GM12864 (cell line): Measurements from ENCODE around the gene NAA80.

Experiments used
- DNase-seq: peaks from one replicate; pipeline ENCODE4 v3.0.0-alpha.2; 2011; ENCODE audit warnings: low read depth
- H3K4me3 ChIP-seq: 2 replicates; pipeline ENCODE4 v1.5.1; 2011; ENCODE audit warnings: mild to moderate bottlenecking, low read depth, low read length, control low read depth
- TF ChIP-seq, protein P1 (sequence below): IDR thresholded peaks from 2 replicates; pipeline ENCODE4 v1.5.1; 2011; ENCODE audit warnings: low read depth, mild to moderate bottlenecking, moderate library complexity, low read length, control low read depth, inconsistent platforms; ENCODE audit errors: missing control alignments

The NAA80 gene

DNA sequence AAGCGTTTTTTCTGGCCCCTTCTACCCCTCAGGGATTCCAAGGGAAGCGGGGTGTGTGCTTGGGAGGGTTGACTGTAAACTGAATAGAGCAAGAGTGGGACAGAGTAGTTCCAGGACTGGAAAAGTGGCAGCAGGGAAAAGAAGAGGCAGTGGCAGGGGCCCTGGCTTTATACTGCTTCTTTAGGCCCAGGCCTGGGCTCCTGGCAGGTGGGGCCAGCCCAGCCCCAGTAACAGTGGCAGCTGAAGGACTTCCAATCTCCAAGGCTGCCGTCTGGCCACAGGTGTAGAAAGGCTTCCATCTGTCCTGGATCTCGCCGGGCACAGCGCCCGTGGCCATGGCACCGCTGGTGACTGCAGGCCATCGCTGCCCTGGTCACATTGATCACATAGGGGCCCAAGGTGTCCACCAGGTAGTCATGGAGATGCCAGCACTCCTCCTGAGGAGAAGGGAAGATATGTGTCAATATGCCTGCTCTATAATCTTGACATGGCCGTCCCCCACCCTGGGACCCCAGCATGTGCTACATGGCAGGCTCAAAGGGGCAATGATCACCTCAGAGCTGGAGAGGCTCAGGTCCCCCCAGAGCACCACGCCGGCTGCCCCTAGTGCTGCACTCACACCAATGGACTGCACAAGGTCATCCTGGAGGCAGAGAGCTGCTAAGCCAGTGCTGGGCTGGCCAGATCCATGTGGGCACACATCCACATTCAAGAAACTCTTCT is 6.0 kb downstream of the NAA80 start:
- H3K4me3 ChIP-seq = peak overlapping the region; percentile 91; the same call in 1 of the 2 replicates
- TF ChIP-seq, protein P1, sequence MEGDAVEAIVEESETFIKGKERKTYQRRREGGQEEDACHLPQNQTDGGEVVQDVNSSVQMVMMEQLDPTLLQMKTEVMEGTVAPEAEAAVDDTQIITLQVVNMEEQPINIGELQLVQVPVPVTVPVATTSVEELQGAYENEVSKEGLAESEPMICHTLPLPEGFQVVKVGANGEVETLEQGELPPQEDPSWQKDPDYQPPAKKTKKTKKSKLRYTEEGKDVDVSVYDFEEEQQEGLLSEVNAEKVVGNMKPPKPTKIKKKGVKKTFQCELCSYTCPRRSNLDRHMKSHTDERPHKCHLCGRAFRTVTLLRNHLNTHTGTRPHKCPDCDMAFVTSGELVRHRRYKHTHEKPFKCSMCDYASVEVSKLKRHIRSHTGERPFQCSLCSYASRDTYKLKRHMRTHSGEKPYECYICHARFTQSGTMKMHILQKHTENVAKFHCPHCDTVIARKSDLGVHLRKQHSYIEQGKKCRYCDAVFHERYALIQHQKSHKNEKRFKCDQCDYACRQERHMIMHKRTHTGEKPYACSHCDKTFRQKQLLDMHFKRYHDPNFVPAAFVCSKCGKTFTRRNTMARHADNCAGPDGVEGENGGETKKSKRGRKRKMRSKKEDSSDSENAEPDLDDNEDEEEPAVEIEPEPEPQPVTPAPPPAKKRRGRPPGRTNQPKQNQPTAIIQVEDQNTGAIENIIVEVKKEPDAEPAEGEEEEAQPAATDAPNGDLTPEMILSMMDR = no peak
- DNase-seq = no peak

DNA sequence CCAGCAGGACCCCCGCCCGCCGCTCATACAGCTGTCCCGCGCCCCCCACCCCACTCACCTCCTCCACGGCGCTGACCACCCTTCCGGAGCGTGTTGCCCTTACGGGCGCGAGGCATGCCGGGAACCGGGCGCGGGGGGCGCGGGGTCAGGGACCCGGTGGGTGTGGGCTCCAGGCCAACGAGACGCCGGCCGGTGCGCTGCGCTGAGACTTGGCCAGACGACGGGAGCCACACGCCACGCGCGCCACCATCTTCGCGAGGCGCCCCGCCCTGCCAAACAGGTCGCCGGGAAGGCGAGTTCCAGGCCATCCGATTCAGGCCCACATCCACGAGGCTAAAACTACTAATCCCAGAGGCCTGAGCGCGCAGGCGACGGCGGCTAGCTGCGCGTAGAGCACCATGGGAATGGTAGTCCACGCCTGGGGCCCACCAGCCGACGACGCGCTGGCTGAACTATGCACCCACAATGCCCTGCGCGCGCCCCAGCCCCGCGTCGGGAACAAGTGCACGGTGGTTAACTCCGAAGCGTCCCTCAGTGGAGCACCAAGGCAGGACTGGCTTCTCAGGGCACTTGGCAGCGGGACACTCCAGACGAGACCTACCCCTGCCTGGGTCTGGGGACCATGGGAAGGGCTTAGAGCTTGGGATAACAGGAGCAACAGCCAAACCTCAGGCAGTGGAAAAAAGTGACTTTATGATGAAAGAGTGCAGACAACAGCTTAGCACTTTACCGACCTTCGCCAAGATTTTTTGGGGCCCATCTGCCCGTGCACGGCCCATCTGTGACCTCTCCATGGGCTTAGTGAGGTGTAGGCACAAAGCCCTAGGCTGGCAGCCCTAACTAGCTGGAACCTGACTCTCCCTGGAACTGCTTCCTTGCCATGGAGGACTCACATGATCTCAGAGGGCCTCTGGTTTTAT is 6.8 kb downstream of the NAA80 start, which contains the start of gene IFRD2:
TSS of gene IFRD2 (minus strand) at position 271 of the 920 bp plus-strand sequence. CDS start at position 116, 155 bp downstream.
- H3K4me3 ChIP-seq = peak within 1 kb of the TSS; percentile 91
- DNase-seq = peak; percentile 93
- TF ChIP-seq, protein P1 = no peak

DNA sequence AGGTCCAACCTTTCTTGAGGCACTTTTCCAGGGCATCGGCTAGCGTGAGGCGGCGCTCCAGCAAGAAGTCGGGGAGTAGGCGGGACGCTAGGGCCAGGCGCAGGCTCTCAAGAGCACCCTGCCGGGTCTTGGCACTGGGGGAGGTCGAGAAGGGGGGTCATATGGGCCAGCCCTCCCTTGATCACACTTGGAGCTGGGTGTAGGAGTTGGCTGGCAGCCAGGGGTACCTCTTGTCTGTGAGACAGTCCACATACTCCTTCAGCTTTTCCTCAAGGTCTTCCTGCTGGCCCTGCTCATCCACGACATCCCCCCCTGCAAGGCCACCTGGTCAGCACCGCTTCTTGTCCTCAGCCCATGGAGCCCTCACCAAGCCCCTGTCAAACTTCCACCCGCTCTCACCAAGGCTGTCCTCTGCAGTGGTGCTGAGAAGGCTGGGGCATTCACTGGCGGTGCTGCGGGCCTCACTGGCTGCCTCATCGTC is 9.0 kb downstream of the NAA80 start:
- no peak overlapping the region for H3K4me3 ChIP-seq
- TF ChIP-seq, protein P1 = no peak
- DNase-seq = no peak

DNA sequence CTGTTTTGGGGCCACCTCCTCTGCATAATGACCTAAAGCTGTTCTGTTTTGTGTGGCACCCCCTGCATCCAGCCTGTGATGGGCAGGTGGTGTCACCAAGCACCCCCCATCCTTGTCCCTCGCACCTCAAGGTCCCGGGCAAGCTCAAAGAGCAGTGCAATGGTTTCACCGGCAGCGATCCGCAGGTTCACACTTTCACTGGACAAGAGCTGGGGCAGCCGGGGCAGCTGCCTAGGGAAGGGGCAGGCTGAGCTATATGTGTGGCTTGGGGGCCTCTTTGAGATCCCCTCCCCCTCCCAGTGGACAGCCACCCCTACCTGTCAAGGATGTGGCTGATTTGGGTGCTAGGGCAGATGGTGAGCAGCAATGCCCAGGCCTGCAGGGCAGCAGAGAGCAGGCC is 10.1 kb downstream of the NAA80 start:
- TF ChIP-seq, protein P1 = no peak
- DNase-seq = no peak
- no peak overlapping the region for H3K4me3 ChIP-seq

DNA sequence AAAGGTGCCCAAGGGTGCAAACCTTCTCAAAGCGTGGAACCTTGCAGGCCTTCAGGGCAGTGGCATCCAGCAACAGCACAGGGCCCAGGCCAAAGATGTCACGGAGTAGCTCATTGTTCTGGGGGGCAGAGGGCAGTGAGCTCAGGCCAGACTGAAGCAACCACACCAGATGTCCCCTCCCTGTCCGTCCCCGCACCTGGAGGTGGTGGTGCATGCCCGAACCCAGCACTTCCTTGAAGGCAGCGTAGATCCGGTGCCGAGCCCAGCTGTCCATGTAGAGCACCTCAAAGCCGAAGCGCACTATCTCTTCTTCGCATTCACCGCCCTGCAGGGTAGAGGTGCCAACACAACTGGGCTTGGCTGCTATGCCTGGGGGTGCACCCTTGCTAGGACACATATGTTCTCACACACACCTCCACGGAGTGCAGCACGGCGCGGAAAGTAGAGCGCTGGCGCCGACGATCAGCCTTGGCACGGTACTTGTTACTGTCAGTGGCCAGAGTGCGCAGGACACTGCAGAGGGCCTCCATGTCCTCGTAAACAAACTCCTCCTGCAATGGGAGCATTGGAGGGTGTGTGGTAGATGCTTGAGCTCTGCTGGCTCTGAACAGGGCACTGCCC is 10.7 kb downstream of the NAA80 start:
- no peak for DNase-seq
- TF ChIP-seq, protein P1 = no peak
- H3K4me3 ChIP-seq = no peak overlapping the region

DNA sequence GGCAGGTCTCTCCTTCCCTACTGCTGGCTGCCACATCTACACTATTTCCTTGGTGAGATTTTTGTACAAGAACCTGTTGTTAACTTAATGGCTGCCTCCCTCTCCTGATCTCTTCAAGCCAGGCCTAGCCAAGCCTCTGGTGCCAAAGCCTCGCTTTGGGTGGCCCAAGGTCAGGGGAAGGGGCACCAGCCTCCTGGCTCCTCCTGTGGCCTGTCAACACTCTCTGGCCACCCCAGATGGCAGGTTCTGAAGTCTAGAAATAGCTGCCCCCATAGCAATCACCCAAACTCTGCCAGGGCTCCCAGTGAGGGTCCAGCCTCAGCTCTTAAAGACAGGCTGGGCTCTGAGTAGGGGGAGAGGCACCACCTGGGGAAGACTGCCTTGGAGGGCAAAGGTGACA is 11.9 kb downstream of the NAA80 start:
- TF ChIP-seq, protein P1 = no peak
- H3K4me3 ChIP-seq = no peak overlapping the region
- no peak for DNase-seq
